ENCODE data around the gene MCC.

The MCC gene

GRCh38 chr5:113193311-113193978, 294.8 kb downstream of the MCC start:
- DNase-seq: no peak

GRCh38 chr5:113192541-113192940, 295.7 kb downstream of the MCC start:
- DNase-seq: no peak

- DNase-seq: no peak
Measured at GRCh38 chr5:113190347-113190746, 297.9 kb downstream of the MCC start.

- no peak for DNase-seq
Measured at GRCh38 chr5:113189291-113189690, 299.0 kb downstream of the MCC start.

GRCh38 chr5:113188436-113188835, 299.8 kb downstream of the MCC start:
- no peak for DNase-seq

GRCh38 chr5:113187906-113188305, 300.3 kb downstream of the MCC start:
- DNase-seq: no peak

- no peak for DNase-seq
Measured at GRCh38 chr5:113186061-113186460, 302.2 kb downstream of the MCC start.

- DNase-seq: no peak
Measured at GRCh38 chr5:113183694-113184093, 304.6 kb downstream of the MCC start.

GRCh38 chr5:113182658-113183344, 305.5 kb downstream of the MCC start:
- no peak for DNase-seq

- no peak for DNase-seq
Measured at GRCh38 chr5:113181853-113182490, 306.3 kb downstream of the MCC start.

GRCh38 chr5:113181409-113181808, 306.8 kb downstream of the MCC start:
- no peak for DNase-seq

GRCh38 chr5:113179156-113179555, 309.1 kb downstream of the MCC start:
- DNase-seq: no peak

GRCh38 chr5:113178073-113178779, 310.0 kb downstream of the MCC start:
- no peak for DNase-seq

- no peak for DNase-seq
Measured at GRCh38 chr5:113177225-113177624, 311.0 kb downstream of the MCC start.

GRCh38 chr5:113176734-113177133, 311.5 kb downstream of the MCC start:
- DNase-seq: no peak

- DNase-seq: no peak
Measured at GRCh38 chr5:113176196-113176595, 312.1 kb downstream of the MCC start.

- no peak for DNase-seq
Measured at GRCh38 chr5:113172231-113172826, 315.9 kb downstream of the MCC start.

GRCh38 chr5:113171520-113171919, 316.7 kb downstream of the MCC start:
- no peak for DNase-seq

GRCh38 chr5:113170707-113171106, 317.5 kb downstream of the MCC start:
- no peak for DNase-seq

- no peak for DNase-seq
Measured at GRCh38 chr5:113169720-113170119, 318.5 kb downstream of the MCC start.

GRCh38 chr5:113167985-113168384, 320.3 kb downstream of the MCC start:
- DNase-seq: no peak

GRCh38 chr5:113166852-113167366, 321.3 kb downstream of the MCC start:
- DNase-seq: no peak

- DNase-seq: no peak
Measured at GRCh38 chr5:113166261-113166660, 322.0 kb downstream of the MCC start.
